GM12878 (cell line): ENCODE data around the gene PROC. TPM values are rescaled to one million over a fixed set of nuclear protein-coding genes. Genes with fewer than 3 reads are reported as not detected.

ENCODE experiments used
- ATAC-seq: fragments of 200-7000 bp; cut with Tn5 transposase; 3 replicates; pipeline ENCODE4 v1.9.1; 2020; ENCODE audit warnings: mild to moderate bottlenecking, moderate library complexity
- BruUV-seq: library from RNA; stranded (reverse); fragments of 400-500 nt; replicated peaks from 2 replicates; lab custom pipeline; 2021; lab: Mats Ljungman, UMichigan
- CTCF ChIA-PET: fragments of 300-600 bp; sonication (Branson Sonifier 250); formaldehyde crosslinking; extraction: SDS; loops from one replicate; lab custom pipeline; 2021; ENCODE audit warnings: inconsistent platforms; lab: Yijun Ruan, JAX
- POLR2A ChIA-PET: fragments of 350-600 bp; formaldehyde crosslinking; extraction: SDS; loops from one replicate; lab custom pipeline; 2021; ENCODE audit warnings: inconsistent platforms; lab: Charles Lee
- RAD21 ChIA-PET: fragments of 300-600 bp; sonication (Branson Sonifier 250); formaldehyde crosslinking; loops from one replicate; lab custom pipeline; 2023; ENCODE audit warnings: antibody characterized with exemption; ENCODE audit not compliant: unreplicated experiment; lab: Charles Lee
- SMC1A ChIA-PET: fragments of 300-600 bp; sonication (Branson Sonifier 250); formaldehyde crosslinking; loops from one replicate; lab custom pipeline; 2023; ENCODE audit not compliant: unreplicated experiment, uncharacterized antibody; lab: Charles Lee
- DNase-seq: peaks from one replicate; pipeline ENCODE4 v3.0.0-alpha.2; 2011; ENCODE audit warnings: low read depth, low spot score
- FAIRE-seq: peaks from 3 replicates; lab custom pipeline; 2011; peaks lifted over from hg19 to GRCh38; lab: Jason Lieb, UNC
- H2AFZ ChIP-seq: 2 replicates; pipeline ENCODE4 v1.6.0; 2011; ENCODE audit warnings: low read depth, low read length, control low read depth; ENCODE audit not compliant: control insufficient read depth
- H3K27ac ChIP-seq: 2 replicates; pipeline ENCODE4 v1.5.1; 2011; ENCODE audit warnings: control low read depth; ENCODE audit not compliant: control insufficient read depth, insufficient read depth
- H3K27me3 ChIP-seq, 2 experiments: replicated peaks in 1 of 2; 2 replicates each; pipeline versions ENCODE4 v1.6.0 to v1.6.1; 2011; ENCODE audit warnings: low read length in 1 of 2; ENCODE audit not compliant: control insufficient read depth in 2 of 2, insufficient read depth in 2 of 2
- H3K36me3 ChIP-seq, 2 experiments: 2 replicates each; pipeline ENCODE4 v1.5.1; 2011; ENCODE audit warnings: low read length in 1 of 2; ENCODE audit not compliant: control insufficient read depth in 2 of 2, insufficient read depth in 2 of 2
- H3K4me1 ChIP-seq: 2 replicates; pipeline ENCODE4 v1.6.1; 2011; ENCODE audit warnings: mild to moderate bottlenecking, low read length, moderate library complexity, mixed read lengths; ENCODE audit not compliant: control insufficient read depth, insufficient read depth
- H3K4me2 ChIP-seq: 2 replicates; pipeline ENCODE4 v1.6.0; 2011; ENCODE audit warnings: control low read depth; ENCODE audit not compliant: control insufficient read depth, insufficient read depth
- H3K4me3 ChIP-seq: fragments of 200-600 bp; sonication (generic); 2 replicates; pipeline ENCODE4 v1.5.1; 2016
- H3K79me2 ChIP-seq: 2 replicates; pipeline ENCODE4 v1.6.0; 2011; ENCODE audit warnings: low read length; ENCODE audit not compliant: control insufficient read depth, insufficient read depth
- H3K9ac ChIP-seq: 2 replicates; pipeline ENCODE4 v1.8.0; 2011; ENCODE audit warnings: low read length, control low read depth, mixed read lengths; ENCODE audit not compliant: control insufficient read depth, insufficient read depth
- H3K9me3 ChIP-seq: replicated peaks from 3 replicates; pipeline ENCODE4 v1.5.1; 2011; ENCODE audit warnings: mild to moderate bottlenecking, low read length; ENCODE audit not compliant: control insufficient read depth, insufficient read depth
- H4K20me1 ChIP-seq: 2 replicates; pipeline ENCODE4 v1.6.0; 2011; ENCODE audit not compliant: control insufficient read depth, insufficient read depth
- CEBPZ ChIP-seq: fragments of 150-350 bp; IDR thresholded peaks from 2 replicates; pipeline ENCODE4 v1.6.1; 2016; ENCODE audit warnings: low read depth, low read length
- EED ChIP-seq: sonication (generic); IDR thresholded peaks from 2 replicates; pipeline ENCODE4 v1.6.1; 2016; ENCODE audit warnings: antibody characterized with exemption, low read depth
- ELK1 ChIP-seq: IDR thresholded peaks from 2 replicates; pipeline ENCODE4 v1.6.1; 2012; ENCODE audit warnings: low read depth, low read length, improper control_type of control experiment
- ETV6 ChIP-seq, 2 experiments: fragments of 450-650 bp in 1 of 2; IDR thresholded peaks in 1 of 2; conservative IDR thresholded peaks in 1 of 2; 2 replicates each; pipeline ENCODE4 v1.6.1; 2014; ENCODE audit warnings: antibody characterized with exemption in 1 of 2, borderline replicate concordance in 1 of 2, low read depth in 1 of 2, mild to moderate bottlenecking in 1 of 2, moderate library complexity in 1 of 2
- HSF1 ChIP-seq: fragments of 150-350 bp; IDR thresholded peaks from 2 replicates; pipeline ENCODE4 v1.6.1; 2014; ENCODE audit warnings: mild to moderate bottlenecking, low read depth, low read length
- TAF1 ChIP-seq: IDR thresholded peaks from 2 replicates; pipeline ENCODE4 v1.6.1; 2011; ENCODE audit warnings: mild to moderate bottlenecking, low read depth, low read length, borderline replicate concordance
- WGBS: methylation state at CpG from one replicate; pipeline ENCODE4 v1.1.6; 2016; ENCODE audit warnings: low lambda C conversion rate; ENCODE audit not compliant: insufficient replicate concordance, insufficient coverage; ENCODE audit errors: missing lambda C conversion rate; 5-methylcytosine and 5-hydroxymethylcytosine counted together
- in situ Hi-C: fragments of 300-500 bp; cut with MboI; formaldehyde crosslinking; loops from 9 replicates; pipeline ENCODE4 v1.14.3; 2018; ENCODE audit warnings: mixed read lengths
- intact Hi-C: fragments of 100-400 bp; cut with micrococcal nuclease; formaldehyde crosslinking; loops from one replicate; pipeline ENCODE4 v1.14.2; 2022; ENCODE audit not compliant: unreplicated experiment
- polyA plus RNA-seq, 11 experiments: library from polyadenylated mRNA; depleted of rRNA in 4 of 11; unstranded in 6 of 11; stranded (reverse) in 5 of 11; fragments of >200 nt; fragmentation: Nextera tagmentation in 4 of 11; fragmentation: Illumina TruSeq in 1 of 11; extraction: Ambion mirVana in 4 of 11; extraction: Trizol in 1 of 11; gene quantifications; 1 replicate in 1 of 11; 2 replicates in 10 of 11; pipeline versions ENCODE4 v1.2.1 to v1.2.3, GENCODE V29; 2011 to 2016; ENCODE audit warnings: inconsistent platforms in 2 of 11, missing spikeins in 2 of 11, low read depth in 1 of 11
- total RNA-seq, 4 experiments: library from RNA; depleted of rRNA in 3 of 4; stranded (reverse); fragments of >200 nt in 3 of 4; fragmentation: Illumina TruSeq in 1 of 4; extraction: Trizol in 1 of 4; gene quantifications; 2 replicates each; pipeline versions ENCODE4 v1.2.1 to v1.2.3, GENCODE V29; 2013 to 2021

PROC gene
- total and polyA plus RNA-seq, 10 of the 15 experiments (the other 5 are each of a cell fraction or from before 2014, with no cell fraction given), result not detected

- ChIA-PET SMC1A (no interaction called here), RAD21 (no interaction called here), POLR2A (no interaction called here)
- FAIRE-seq (no peak), DNase-seq (no peak), ATAC-seq (no peak)
- no TSS peak for BruUV-seq
- Histone ChIP-seq H3K4me3 (no peak overlapping the region), H3K4me2 (no peak overlapping the region), H3K9ac (no peak overlapping the region), H3K79me2 (peaks cover 44% of the 10 kb centered on the region), H3K27ac (no peak overlapping the region), H3K4me1 (no peaks in the 10 kb centered on the region), H3K9me3 (peaks cover 6% of the 10 kb centered on the region), H2AFZ (no peak overlapping the region), H3K27me3 (no peaks in the 10 kb centered on the region), H4K20me1 (no peaks in the 10 kb centered on the region), H3K36me3 (peaks cover 0 to 3% of the 10 kb centered on the region in 2 experiments; a peak in 1 of 4 replicates)
- intact Hi-C loops, result no loop called here
- WGBS, result 100% methylated on average over 8 of the region's 8 CpGs
- in situ Hi-C loops, result loop anchor here (25.0 kb wide), 1 partner anchor 714 kb away; the partner anchor contains the start of gene GYPC
- TF ChIP-seq EED (no peak), TAF1 (no peak), ELK1 (no peak), HSF1 (no peak), CEBPZ (no peak), ETV6 (conservative IDR thresholded peaks at IDR 0.05 in 1 of 2, IDR thresholded peaks at IDR 0.05 in 1 of 2; ENCODE audit: borderline replicate concordance in 1 of 2, low read depth in 1 of 2) (no peak)
- TF ChIP-seq, all 136 proteins: peak for 0
- CTCF ChIA-PET, result interaction anchor here (0.5 kb wide), 1 partner anchor 38 kb away, joined by 3 read pairs; no protein-coding TSS in a partner anchor
Measured at GRCh38 chr2:127376257-127376656, 42.0 kb upstream of the PROC start.
